ENCODE data around the gene SPDYE1.
"Not testable (repeated sequence)": the region's sequence is repeated elsewhere in the genome, so short reads cannot be mapped to it uniquely, and the experiment has no call there.

SPDYE1 gene, protein sequence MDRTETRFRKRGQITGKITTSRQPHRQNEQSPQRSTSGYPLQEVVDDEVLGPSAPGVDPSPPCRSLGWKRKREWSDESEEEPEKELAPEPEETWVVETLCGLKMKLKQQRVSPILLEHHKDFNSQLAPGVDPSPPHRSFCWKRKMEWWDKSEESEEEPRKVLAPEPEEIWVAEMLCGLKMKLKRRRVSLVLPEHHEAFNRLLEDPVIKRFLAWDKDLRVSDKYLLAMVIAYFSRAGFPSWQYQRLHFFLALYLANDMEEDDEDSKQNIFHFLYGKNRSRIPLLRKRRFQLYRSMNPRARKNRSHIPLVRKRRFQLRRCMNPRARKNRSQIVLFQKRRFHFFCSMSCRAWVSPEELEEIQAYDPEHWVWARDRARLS

DNA sequence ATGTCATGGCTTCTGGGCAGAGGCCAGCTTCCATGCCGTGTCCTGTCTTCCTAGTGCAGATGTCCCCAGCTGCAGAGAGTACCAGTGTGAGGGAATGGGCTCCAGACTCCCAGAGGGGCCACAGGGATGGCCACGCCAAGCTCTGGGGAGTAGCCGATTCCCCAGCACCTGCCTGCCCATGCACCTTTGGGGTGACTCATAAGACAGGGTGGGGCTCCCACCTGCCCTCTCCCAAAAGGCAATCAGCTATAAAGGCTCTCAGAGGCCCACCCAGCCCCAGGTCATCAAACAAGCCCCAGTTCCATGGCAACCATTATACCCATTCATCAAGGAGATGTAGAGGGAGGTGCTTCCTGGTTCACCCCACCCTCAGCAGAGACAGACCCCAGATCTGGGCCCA lies at the start of gene SPDYE1:
SPDYE1 (plus strand) TSS at position 366 of the 400 bp plus-strand sequence. CDS start 2,053 bp downstream, outside the sequence.
- DNase-seq, result not testable (repeated sequence)

DNA sequence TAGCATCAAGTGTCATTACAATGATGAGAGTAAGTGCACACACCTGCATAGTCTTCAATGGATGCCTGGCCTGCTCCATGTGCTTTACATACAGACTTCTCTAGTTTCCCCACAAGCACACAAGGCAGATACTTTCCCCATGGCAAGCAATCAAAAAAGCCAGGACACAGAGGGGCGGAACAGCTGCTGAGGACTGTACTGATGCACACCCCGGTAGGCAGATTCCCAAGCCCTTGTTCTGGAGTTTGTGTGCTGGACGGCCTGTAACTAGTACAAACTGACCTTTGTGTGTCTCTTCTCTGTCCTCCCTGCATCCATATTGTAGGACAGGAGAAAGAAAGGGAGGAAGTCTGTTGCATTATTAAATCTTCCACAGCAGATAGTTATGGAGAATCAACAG lies 45.7 kb upstream of the SPDYE1 start:
- DNase-seq, result no peak

DNA sequence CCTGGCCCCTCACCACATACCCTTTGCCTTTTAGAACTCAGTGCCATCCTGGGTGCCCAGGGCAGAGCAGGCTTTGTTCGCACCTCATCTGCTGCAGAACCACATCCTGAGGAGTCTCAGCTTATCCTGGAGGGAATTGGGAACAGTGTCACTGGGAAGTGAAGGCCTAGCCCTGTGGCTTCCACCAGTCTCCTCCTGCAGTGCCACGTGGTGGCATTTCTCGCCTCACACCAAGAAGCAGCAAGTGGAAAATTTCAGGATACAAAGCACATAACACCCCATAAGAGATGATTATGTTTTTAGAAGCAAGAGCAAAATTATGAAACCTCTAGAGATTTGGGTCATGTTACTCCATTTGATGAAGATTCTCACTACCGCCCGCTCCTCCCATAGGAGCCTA lies 44.6 kb upstream of the SPDYE1 start:
- no peak for DNase-seq

DNA sequence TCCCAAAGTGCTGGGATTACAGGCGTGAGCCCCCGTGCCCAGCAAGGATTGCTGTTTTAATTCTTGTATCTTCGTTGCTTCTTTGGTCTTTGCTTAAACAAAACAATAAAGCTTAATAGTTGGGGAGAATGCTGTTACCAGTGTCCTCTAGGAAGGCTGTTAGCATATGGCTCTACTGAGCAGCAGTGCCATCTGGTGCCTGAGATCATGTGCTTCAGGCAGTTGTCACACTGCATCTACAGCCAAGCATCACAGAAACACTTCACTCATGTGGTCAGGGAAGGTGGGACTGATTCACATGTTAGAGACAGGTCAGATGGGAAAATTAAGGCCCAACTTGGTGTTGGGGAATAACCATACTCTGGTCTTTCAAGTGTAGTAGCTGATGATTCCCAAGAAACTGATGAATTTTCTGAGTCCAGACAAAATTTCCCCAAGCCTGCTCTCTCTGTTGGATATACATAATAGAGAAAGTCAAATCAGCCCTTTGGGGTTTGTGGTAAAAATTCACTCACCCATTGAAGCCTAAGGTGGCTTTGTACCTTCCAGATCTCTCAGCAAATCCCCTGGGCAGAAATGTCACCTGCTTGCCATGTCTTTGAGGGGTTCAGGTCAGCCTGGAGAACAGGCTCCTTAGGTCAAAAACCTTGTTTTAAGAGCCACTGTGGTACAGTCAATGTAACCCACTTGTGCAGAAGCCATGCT lies 43.0 kb upstream of the SPDYE1 start:
- no peak for DNase-seq

DNA sequence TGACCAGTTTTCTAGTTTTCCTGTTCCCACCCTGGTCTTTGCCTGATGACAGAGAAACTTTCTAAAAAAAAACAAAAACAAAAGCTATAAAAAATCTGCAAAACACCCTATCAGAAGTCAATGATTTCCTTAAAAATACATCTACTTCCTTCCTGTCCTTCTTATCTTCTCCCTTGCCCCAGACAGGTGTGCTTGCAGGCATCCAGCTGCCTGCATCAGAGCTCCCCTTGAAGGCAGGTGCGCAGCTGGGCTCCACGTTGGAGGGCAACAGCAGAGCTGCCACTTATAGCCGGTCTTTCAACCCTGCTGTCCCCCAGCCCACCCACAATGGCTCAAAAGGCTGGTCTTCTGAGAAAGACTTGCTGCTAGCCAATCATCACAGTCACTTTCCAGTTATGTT lies 41.7 kb upstream of the SPDYE1 start:
- no peak for DNase-seq

DNA sequence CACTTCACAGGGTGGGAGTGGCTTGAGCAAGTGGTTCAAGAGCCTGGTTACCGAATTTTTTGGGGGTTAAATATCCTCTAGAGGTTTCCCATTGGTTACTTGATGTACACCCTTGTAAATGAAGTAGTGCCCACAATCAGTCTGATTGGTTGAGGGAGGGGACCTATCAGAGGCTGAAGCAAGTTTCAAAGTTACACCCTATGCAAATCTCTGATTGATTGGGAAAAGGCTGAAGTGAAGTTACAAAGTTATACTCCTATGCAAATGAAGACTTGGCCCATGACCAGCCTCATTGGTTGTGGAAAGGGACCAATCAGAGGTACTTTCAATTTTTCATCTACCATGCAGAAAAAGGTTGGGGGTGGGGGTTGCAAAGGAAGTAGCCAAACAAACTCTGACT lies 36.8 kb upstream of the SPDYE1 start:
- DNase-seq, result no peak

DNA sequence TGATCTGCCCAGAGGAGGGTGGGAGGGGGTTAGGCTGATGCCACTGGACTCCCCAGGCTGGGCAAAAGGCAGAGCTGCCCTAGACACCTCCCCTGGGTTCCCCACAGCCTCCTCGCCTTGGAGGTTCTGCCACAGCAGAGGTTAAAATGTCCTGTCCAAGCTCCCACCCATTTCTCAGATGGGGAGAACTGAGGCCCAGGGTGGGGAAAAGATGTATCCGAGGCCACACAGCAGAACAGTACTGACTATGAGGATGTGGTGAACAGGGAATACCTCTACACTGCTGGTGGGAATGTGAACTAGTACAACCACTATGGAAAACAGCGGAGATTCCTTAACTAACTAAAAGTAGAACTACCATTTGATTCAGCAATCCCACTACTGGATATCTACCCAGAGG lies 31.3 kb upstream of the SPDYE1 start:
- DNase-seq, result not testable (repeated sequence)

DNA sequence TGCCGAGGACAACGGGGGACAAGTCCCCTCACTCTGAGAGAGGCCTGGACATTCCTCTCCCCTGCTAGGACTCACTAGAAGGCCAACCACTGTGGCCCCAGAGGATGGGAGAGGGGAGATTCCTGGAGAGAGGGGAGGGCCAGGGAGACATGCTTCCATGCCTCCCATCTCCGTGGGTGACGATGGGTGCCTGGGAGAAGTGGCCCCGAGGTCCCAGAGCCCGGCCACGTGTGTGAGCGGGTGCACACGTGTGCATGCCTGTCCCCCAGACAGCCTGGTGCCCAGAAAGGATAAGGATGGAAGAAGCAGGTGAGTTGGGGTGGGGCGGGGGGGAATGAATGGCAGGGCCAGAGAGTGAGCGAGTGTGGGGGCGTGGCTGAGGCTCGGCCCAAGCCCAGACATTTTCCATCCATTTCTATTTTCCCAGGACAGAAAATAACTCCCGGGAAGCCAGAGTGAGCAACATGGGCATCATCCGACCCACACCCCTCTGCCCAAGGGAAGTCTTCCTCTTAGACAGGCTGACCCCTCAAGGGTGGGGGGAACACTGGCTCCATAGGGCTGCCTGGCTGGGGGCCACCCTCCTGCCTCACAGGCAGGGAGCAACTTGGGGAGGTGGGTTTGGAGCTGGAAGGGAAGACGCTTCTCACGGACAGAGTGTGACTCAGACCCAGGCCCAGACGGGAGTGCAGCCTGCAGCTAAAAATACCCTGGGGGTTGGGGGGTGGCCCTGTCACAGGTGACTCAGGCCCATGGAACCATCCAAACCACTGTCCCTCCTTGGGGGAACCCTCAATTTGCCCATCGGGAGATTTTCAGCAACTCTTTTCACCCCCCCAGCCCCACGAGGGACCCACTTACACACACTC lies 29.3 kb upstream of the SPDYE1 start:
- DNase-seq, result not testable (repeated sequence)

DNA sequence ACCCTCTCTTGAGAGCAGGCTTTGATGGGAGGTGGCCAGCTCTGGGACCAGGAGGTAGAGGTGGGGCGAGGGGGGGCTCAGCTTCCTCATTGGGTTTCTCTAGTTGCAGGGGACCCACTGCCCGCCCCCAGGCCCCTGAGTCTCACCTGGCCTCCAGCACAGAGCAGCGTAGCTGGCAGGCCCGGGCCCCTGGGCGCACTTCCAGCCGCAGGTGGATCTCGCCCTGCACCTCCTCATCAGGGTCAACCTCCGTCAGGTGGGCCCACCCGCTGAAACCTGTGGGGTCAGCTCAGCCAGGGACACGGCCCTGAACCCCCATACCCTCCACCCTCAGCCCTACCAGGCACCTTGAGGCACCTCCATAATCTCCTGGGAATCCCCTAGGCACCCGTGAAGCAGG lies 28.1 kb upstream of the SPDYE1 start:
- not testable (repeated sequence) for DNase-seq

DNA sequence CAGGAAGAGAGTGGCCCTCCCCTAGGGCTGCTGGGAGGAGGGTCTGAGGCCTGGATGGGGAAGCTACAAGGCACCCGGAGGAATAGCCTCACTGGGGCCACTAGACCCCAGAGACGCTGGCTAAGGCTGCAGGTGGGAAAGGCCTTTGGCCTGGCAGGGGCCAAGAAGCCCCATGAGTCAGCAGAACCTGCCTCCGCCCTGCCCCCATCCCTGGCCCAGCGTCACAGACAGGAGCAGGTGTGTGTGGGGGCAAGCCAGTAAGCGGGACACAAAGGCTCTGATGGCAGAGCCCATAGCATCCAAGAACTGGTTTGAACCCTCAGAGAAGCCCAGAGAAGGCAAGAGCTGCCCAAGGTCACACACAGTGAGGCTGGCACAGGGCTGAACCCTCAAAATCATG lies 27.0 kb upstream of the SPDYE1 start:
- DNase-seq, result not testable (repeated sequence)

DNA sequence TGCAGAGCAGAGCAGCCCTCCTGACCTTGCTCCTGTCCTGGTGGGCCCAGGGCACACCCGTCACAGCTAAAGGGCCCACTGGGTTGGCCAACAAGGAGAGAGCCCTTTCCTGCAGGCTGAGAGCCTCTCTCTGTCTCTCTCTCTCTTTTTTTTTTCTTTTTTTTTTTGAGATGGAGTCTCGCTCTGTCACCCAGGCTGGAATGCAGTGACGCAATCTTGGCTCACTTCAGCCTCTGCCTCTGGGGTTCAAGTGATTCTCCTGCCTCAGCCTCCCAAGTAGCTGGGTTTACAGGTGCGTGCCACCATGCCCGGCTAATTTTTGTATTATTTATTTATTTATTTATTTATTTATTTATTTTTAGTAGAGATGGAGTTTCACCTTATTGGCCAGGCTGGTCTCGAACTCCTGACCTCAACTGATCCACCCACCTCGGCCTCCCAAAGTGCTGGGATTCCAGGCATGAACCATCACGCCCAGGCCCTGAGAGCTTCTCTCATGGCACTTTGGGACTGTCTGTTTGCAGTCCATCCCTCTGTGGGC lies 23.6 kb upstream of the SPDYE1 start:
- DNase-seq, result not testable (repeated sequence)

DNA sequence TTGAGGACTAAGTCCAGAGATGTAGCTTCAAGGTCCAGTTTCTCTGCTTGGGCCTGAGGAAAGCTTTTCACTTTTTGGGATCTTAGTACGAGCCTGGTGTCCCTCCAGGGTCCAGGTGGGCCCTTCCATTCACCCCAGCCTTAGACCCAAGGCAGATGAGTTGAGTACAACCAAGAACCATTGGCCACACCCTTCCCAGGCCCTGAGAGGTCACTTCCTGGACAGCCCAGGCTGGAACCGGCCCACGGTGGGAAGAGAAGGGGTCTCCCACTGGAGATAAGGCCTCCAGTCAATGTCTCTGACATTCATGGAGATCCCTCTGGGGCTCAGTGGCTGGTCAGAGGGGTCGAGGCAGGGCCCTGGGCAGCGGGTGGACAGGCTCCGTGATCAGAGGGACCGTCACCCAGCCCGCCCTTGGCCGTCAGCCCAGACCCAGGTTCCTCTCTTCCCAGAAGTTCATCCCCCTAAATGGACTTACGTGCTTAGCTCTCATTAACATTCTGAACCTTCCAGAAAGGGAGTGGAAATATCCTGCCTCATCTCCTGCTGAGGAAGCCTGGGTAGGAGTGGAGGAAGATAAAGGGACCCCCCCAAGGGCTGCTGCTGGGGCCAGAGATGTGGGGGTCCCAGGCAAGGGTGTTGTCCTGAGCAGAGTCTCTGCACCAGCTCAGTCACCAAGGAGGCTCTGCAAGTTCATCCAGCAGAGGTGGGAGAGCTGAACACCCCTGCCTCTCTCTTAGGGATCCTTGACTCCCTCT lies 22.8 kb upstream of the SPDYE1 start:
- not testable (repeated sequence) for DNase-seq

DNA sequence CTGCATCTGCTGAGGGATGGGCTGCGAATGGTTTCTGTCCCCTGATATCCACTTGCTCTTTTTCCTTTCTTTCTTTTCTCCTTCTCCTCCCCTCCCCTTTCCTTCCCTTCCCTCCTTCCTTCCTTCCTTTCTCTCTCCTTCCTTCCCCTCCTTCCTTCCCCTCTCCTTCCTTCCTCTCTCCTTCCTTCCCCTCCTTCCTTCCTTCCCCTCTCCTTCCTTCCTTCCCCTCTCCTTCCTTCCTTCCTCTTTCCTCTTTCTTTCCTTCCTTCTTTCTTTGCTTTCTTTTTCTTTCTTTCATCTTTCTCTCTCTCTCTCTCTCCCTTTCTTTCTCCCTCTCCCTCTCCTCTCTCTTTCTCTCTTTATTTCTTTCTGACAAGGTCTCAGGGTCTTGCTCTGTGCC lies 20.2 kb upstream of the SPDYE1 start:
- no peak for DNase-seq

DNA sequence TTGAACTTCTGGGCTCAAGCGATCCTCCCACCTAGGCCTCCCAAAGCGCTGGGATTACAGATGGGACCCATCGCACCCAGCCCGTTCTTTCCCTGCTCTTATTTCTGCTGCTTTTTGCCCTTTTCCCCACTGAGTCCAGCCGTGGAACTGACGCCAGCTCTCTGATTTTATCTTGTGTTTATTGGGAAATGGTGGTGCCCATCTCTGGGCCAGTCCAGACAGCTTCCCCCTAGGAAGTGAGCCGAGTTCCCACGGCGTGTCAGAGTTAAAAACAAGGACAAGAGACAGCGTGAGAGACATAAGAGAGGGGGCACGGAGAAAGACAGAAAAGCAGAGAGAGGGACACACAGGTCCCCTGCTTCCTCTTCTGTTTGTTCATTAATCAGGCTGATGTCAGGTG lies 19.6 kb upstream of the SPDYE1 start:
- not testable (repeated sequence) for DNase-seq

DNA sequence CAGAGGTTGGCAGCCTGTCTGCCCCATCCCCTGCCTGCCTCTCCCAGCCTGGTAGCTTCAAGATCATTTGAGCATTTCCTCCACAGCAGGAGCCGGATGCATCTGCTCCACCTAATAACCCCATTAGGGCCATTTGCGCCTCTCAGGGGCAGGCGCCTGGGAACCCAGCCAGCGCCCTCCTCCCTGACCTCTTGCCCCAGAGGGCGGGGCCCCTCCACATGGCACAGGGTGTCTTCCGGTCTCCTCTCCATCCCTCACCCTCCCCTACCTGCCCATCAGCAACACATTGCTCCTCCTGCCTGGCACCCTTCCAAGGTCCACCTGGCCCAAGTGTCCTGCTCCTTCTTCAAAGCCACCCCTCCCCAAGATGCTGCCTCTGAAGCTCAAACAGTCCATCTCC lies 14.8 kb upstream of the SPDYE1 start:
- DNase-seq, result not testable (repeated sequence)

DNA sequence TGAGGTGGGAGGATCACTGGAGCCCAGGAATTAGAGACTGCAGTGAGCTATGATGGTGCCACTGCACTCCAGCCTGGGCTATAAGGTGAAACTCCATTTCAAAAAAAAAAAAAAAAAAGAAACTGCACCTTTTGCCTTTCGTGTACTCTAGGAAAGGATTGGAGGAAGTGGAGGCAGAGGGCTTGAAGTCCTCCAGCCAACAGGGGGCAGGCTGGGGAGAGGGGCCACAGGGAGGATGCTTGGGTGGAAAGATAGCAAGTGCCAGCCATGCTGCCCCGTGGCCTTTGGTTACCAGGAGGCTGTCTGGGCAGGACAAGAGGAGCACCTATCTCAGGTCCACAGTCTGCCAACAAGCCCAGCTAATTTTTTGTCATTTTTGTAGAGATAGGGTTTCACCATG lies 14.0 kb upstream of the SPDYE1 start:
- not testable (repeated sequence) for DNase-seq

DNA sequence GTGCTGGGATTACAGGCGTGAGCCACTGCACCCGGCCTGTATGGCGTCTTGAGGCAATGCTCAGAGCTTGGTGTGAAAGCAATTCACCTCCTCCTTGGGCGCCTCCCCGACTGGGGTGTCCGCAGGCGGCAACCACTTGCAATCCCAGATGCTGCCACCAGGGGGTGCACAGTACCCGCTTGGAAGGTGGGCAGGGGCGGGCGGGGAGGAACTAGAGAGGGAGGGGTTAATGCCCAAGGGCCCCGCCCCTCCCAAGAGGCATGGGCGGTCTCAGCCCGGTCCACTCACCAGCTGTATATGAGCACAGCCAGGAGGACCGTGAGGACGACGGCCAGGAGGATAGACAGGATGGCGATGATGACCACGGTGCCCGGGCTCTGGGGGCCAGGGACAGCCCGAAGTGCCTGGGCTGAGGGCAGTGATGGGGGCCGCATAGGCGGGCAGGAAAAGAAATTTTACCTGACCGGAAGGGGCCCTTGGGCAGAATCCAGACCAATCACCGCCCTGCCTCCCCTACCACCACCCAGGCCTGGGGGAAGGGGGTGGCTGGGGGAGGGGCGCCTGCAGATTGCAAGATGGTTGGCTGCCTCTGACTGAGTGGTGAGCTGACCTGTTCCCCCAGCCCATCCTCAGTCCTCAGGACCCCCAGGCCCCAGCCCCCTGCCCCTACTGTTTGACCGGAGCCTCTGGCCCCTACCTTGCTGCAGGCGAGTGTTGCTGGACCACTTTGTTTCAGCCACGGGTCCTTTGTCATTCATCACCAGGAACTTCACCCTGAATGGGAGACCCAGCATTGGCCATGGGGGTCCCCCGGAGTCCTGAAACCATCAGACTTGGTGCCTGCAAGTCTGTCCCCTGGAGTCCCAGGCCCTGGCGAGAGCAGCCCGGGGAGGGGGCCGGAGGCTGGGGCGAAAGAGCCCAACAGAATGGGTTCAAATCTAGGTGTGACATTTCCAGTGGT lies 11.5 kb upstream of the SPDYE1 start:
- DNase-seq, result peak; percentile 60 to 88 (median 72)

DNA sequence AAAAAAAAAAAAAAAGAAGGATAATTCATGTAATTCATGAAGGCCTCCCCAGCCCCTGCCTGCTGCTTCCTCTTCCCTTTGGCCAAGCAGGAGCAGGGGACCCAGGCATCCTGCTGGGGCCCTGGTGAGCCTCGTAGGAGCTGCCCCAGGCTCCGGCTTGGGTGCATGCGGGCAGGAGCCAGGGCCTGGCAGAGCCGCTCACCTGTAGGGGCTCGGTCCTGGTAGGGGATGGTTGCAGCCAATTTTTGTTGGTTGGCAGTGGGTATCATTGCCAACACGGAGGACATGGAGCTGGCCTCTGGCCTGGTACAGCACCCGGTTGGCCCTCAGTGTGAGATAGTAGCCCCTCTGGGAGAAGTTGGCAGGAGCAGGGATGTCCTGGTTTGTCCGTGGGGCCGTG lies 10.2 kb upstream of the SPDYE1 start:
- DNase-seq, result not testable (repeated sequence)

DNA sequence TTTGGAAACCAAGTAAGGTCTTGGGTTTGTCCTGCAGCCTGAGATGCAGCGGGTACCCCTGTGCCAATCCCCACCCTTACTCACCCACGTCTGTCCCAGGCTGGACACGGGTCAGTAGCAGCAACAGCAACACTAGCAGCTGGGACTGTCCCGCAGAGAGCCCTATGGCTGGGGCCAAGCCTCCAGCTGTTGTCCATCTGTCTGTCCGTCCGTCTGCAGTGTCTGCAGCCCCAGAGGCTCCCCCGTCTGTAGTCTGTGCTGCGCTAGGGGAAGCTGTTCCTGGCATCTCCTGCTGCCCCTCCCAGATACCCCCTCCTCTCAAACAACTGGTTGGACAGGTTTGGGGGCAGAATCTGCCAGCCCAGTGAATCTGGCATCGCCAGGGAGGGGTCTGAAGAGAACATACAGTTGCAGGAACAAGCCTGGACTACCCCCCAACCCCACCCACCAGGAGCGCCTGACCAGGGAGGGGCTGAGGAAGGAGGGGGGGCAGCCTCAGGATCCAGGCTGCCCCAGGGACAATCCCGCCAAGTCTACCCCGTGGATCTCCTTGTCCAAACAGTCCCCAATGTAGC lies 7.6 kb upstream of the SPDYE1 start:
- DNase-seq, result not testable (repeated sequence)

DNA sequence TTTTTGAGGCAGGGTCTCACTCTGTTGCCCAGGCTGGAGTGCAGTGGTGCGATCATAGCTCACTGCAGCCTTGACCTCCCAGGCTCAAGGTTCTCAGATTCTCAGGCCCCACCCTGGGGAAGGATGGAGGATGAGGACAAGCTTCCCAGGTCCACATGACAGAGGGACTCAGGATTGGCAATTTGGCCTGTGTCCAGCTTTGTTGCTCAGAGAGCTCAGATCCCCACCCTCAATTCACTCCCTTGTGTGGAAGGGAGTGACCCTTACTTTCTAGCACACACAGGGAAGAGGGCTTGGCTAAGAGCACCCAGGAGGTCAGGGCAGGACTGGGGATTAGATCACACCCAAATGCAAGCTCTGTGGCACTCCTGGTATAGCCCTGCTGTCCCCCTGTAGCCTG lies 6.9 kb upstream of the SPDYE1 start:
- DNase-seq, result not testable (repeated sequence)

DNA sequence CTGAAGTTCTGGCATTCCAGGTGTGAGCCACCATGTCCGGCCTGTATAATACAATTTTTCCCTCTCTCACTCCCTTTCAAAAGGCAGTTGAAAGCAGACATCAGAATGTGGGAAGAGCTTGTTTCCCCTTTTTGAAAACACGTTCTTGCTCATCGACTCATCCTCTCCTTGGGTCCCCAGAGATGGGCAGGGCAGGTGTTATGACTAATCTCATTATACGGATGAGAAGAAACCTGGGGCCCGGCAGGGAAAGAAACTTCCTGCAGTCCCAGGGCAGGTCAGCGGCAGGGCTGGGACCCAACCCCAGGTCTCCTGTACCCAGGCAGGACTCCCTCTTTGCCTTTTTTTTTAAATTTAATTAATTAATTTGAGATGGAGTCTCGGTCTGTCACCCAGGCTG lies 4.8 kb upstream of the SPDYE1 start:
- DNase-seq, result not testable (repeated sequence)

All from activated CD4-positive, CD25-positive, alpha-beta regulatory T cell (primary cell).